Tibial artery (tissue), 4 donors: Measurements from ENCODE around the gene PTMS.

Experiments
- DNase-seq, 2 donors: peaks; one replicate each; pipeline ENCODE4 v3.0.0-alpha.2; 2019
- H3K27ac ChIP-seq, 2 donors: fragments of 200-600 bp; sonication (generic) in 1 of 2; 1 replicate in 1 of 2; 2 replicates in 1 of 2; pipeline ENCODE4 v1.5.1; 2018 to 2019; ENCODE audit warnings: mild to moderate bottlenecking in 1 of 2
- H3K27me3 ChIP-seq, 2 donors: fragments of 200-600 bp; sonication (generic) in 1 of 2; one replicate each; pipeline versions ENCODE4 v1.5.1 to v1.6.0; 2016 to 2019
- H3K36me3 ChIP-seq, 3 donors: fragments of 200-600 bp; sonication (generic) in 2 of 3; one replicate each; pipeline ENCODE4 v1.5.1; 2016 to 2019; ENCODE audit warnings: mild to moderate bottlenecking in 2 of 3
- H3K4me1 ChIP-seq, 4 donors: fragments of 200-600 bp; sonication (generic) in 2 of 4; 1 replicate in 3 of 4; 2 replicates in 1 of 4; pipeline ENCODE4 v1.5.1; 2016 to 2019
- H3K4me3 ChIP-seq, 2 donors: fragments of 200-600 bp; sonication (generic) in 1 of 2; 1 replicate in 1 of 2; 2 replicates in 1 of 2; pipeline ENCODE4 v1.5.1; 2018 to 2019; ENCODE audit warnings: mild to moderate bottlenecking in 2 of 2
- H3K9me3 ChIP-seq, 3 donors: fragments of 200-600 bp; sonication (generic) in 1 of 3; one replicate each; pipeline ENCODE4 v1.5.1; 2016 to 2019
- intact Hi-C: fragments of 100-400 bp; cut with DNase I; formaldehyde crosslinking; loops from one replicate; pipeline ENCODE4 v1.15.0; 2023; ENCODE audit warnings: low total_unique reads
- TF ChIP-seq, protein P1 (sequence below), 2 experiments: fragments of 200-600 bp in 1 of 2; fragments of 450-650 bp in 1 of 2; IDR thresholded peaks; one replicate each; pipeline ENCODE4 v1.5.1; 2017 to 2019; ENCODE audit warnings: antibody characterized with exemption in 2 of 2, mild to moderate bottlenecking in 1 of 2, moderate library complexity in 1 of 2

PTMS gene

DNA sequence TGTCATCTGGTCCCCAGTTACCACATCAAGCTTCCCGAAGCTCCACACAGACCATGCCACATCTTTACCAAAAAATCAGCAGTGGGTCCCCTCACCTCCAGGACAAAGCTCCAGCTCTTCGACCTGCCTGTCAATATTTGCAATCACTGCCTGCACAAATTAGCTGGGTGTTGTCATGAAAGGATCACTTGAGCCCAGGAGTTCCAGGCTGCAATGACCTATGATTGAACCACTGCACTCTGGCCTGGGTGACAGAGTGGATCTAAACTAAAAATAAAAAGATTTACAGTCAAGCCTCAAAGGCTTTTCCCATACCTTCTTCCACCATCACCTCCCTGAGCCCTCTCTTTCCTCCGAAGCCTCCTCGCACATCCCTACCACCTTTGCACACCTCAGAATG lies 30.4 kb downstream of the PTMS start:
- Histone ChIP-seq H3K27ac (no peak overlapping the region), H3K4me1 (no peaks in the 10 kb centered on the region), H3K36me3 (no peaks in the 10 kb centered on the region), H3K27me3 (peaks cover 0 to 8% of the 10 kb centered on the region in 2 donors), H3K4me3 (no peak overlapping the region), H3K9me3 (no peaks in the 10 kb centered on the region)
- TF ChIP-seq, protein P1, sequence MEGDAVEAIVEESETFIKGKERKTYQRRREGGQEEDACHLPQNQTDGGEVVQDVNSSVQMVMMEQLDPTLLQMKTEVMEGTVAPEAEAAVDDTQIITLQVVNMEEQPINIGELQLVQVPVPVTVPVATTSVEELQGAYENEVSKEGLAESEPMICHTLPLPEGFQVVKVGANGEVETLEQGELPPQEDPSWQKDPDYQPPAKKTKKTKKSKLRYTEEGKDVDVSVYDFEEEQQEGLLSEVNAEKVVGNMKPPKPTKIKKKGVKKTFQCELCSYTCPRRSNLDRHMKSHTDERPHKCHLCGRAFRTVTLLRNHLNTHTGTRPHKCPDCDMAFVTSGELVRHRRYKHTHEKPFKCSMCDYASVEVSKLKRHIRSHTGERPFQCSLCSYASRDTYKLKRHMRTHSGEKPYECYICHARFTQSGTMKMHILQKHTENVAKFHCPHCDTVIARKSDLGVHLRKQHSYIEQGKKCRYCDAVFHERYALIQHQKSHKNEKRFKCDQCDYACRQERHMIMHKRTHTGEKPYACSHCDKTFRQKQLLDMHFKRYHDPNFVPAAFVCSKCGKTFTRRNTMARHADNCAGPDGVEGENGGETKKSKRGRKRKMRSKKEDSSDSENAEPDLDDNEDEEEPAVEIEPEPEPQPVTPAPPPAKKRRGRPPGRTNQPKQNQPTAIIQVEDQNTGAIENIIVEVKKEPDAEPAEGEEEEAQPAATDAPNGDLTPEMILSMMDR (IDR thresholded peaks at IDR 0.05) = no peak
- DNase-seq = no peak
- intact Hi-C loops = no loop called here

DNA sequence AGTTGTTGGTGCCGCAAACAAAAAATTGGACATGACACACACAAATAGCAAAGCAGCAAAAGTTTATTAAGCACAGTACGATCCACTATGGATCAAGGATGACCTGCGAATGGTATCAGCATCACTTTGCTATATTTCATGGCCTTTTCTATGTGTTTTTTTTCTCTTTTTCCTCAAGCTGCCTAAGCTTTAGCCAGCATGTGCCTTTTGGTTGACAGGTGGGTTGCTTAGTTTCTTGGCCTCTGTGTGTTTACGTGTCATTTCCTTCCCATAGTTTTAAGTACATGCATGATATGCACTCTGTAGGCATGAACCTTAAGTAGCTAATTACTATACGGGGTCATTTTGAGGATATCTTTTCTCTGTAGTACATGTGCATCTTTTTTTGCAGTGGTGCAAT lies 33.0 kb downstream of the PTMS start:
- TF ChIP-seq, protein P1 (IDR thresholded peaks at IDR 0.05) = no peak
- no peak overlapping the region for H3K27ac ChIP-seq
- no peak overlapping the region for H3K4me3 ChIP-seq
- intact Hi-C loops = no loop called here
- H3K36me3 ChIP-seq = no peaks in the 10 kb centered on the region
- no peak for DNase-seq
- no peaks in the 10 kb centered on the region for H3K9me3 ChIP-seq
- peaks cover 0 to 8% of the 10 kb centered on the region in 2 donors for H3K27me3 ChIP-seq
- no peaks in the 10 kb centered on the region for H3K4me1 ChIP-seq

DNA sequence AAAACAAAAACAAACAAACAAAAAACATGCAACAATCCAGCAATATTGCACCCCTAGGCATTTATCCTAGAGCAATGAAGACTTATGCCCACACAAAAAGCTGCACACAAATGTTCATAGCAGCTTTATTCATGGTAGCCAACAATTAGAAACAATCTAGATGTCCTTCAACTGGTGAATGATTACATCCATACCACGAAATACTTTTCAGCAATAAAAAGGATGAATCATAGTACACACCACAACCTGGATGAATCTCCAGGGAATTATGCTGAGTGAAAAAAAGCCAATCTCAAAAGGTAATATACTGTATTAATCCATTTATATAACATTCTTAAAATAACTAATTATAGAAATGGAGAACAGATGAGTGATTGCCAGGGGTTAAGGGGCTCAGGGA lies 41.0 kb downstream of the PTMS start:
- Histone ChIP-seq H3K4me1 (no peaks in the 10 kb centered on the region), H3K4me3 (no peak overlapping the region), H3K36me3 (no peaks in the 10 kb centered on the region), H3K27ac (no peak overlapping the region), H3K27me3 (no peaks in the 10 kb centered on the region), H3K9me3 (no peaks in the 10 kb centered on the region)
- intact Hi-C loops = no loop called here
- DNase-seq = no peak
- TF ChIP-seq, protein P1 (IDR thresholded peaks at IDR 0.05) = no peak

DNA sequence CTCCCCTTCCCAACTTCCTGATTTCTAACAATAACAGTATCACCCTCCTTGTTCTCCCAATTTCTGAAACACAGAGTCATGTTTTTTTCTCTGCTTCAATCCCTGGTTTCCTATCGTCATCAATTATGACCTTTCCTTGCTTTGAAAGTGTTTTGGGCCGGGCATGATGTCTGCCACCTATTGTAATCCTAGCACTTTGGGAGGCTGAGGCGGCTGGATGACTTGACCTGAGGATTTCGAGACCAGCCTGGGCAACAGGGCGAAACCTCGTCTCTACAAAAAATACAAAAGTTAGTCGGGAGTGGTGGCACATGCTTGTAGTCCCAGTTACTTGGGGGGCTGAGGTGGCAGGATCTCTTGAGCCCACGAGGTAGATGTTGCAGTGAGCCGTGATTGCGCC lies 42.9 kb downstream of the PTMS start:
- Histone ChIP-seq H3K4me1 (no peaks in the 10 kb centered on the region), H3K27ac (no peak overlapping the region), H3K36me3 (no peaks in the 10 kb centered on the region), H3K9me3 (no peaks in the 10 kb centered on the region), H3K4me3 (no peak overlapping the region), H3K27me3 (no peaks in the 10 kb centered on the region)
- intact Hi-C loops = no loop called here
- no peak for DNase-seq
- TF ChIP-seq, protein P1 (IDR thresholded peaks at IDR 0.05) = no peak

DNA sequence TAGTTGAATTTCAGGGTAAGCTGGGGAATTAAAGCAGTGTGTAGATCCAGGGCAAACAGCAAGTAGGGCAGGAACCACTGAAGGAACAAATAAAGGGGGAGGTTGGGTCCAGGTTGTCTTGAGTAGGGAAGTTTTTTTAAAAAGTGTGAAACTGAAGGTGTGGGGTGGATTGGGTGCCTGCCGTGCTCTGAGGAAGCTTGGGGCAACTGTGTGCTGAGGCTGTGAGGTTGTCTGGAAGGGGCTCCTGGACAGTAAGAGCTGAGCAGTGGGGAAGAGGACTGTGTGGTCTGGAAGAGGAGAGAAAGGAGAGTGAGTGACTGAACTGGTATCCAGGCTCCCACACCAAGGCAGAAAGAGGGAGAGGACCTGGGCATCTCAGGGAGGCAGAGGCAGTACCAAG lies 44.6 kb downstream of the PTMS start:
- intact Hi-C loops = no loop called here
- H3K9me3 ChIP-seq = no peaks in the 10 kb centered on the region
- H3K27ac ChIP-seq = no peak overlapping the region
- no peaks in the 10 kb centered on the region for H3K4me1 ChIP-seq
- TF ChIP-seq, protein P1 (IDR thresholded peaks at IDR 0.05) = no peak
- no peak for DNase-seq
- H3K4me3 ChIP-seq = no peak overlapping the region
- H3K27me3 ChIP-seq = peaks cover 0 to 10% of the 10 kb centered on the region in 2 donors
- no peaks in the 10 kb centered on the region for H3K36me3 ChIP-seq

DNA sequence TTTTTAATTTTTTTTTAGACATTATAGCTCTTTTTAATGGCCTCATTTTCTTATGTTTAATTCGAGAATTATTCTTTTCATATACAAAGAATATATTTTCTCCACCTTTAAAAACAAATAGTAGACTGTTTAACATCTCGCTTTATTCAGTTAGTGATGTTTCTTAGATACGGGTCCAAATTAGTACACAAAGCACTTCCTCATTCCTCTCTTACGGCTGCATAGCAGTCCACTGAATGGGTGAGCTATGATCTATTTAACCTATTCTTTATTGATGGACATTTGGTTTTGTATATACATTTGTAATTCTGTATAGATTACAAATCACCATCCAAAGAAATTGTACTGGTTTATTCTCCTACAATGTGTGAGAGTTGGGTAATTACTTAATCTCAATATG lies 47.2 kb downstream of the PTMS start:
- peaks cover 0 to 14% of the 10 kb centered on the region in 2 donors for H3K27me3 ChIP-seq
- TF ChIP-seq, protein P1 (IDR thresholded peaks at IDR 0.05) = no peak
- intact Hi-C loops = no loop called here
- no peaks in the 10 kb centered on the region for H3K4me1 ChIP-seq
- H3K4me3 ChIP-seq = no peak overlapping the region
- DNase-seq = no peak
- H3K9me3 ChIP-seq = no peaks in the 10 kb centered on the region
- no peak overlapping the region for H3K27ac ChIP-seq
- H3K36me3 ChIP-seq = no peaks in the 10 kb centered on the region
